ENCODE data around the gene INSIG1. TPM values are rescaled to one million over a fixed set of nuclear protein-coding genes. Genes with fewer than 3 reads are reported as not detected.

Gene INSIG1
- total RNA-seq, 4 donors from 2014 or later = 24.7 to 77.6 (median 64.6) TPM

DNA sequence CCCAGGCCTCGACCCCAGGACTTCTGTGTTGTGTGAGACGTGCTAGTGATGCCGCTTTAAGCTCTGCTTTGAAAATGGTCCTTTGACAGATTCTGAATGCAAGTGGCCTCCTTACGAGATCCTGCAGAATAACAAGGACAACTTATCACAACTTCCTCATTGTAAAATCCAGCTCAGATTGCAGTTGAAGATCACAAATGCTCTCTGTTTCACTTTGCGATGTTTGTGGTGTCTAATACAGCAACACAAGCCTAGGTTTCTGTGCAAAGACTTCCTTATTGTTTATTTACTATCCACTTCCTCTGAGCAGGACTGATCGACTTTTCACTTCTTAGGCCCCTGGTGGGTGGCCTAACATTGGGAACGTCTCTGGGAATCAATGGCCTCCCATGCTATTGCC, 31.7 kb upstream of the INSIG1 start:
- Histone ChIP-seq H3K27me3 (peaks cover 0 to 72% (median 0%) of the 10 kb centered on the region in 4 donors), H3K27ac (no peak overlapping the region), H3K4me3 (no peak overlapping the region), H3K9me3 (no peaks in the 10 kb centered on the region), H3K36me3 (no peaks in the 10 kb centered on the region), H3K4me1 (no peaks in the 10 kb centered on the region)
- TF ChIP-seq POLR2A (IDR thresholded peaks at IDR 0.05) = no peak
- TF ChIP-seq, protein P1, sequence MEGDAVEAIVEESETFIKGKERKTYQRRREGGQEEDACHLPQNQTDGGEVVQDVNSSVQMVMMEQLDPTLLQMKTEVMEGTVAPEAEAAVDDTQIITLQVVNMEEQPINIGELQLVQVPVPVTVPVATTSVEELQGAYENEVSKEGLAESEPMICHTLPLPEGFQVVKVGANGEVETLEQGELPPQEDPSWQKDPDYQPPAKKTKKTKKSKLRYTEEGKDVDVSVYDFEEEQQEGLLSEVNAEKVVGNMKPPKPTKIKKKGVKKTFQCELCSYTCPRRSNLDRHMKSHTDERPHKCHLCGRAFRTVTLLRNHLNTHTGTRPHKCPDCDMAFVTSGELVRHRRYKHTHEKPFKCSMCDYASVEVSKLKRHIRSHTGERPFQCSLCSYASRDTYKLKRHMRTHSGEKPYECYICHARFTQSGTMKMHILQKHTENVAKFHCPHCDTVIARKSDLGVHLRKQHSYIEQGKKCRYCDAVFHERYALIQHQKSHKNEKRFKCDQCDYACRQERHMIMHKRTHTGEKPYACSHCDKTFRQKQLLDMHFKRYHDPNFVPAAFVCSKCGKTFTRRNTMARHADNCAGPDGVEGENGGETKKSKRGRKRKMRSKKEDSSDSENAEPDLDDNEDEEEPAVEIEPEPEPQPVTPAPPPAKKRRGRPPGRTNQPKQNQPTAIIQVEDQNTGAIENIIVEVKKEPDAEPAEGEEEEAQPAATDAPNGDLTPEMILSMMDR (IDR thresholded peaks at IDR 0.05) = no peak
- intact Hi-C loops (cut with DNase I) = no loop called here
- 65 to 79% methylated on average over 4 to 7 of the region's 7 CpGs for WGBS, 2 donors
- no peak for DNase-seq

DNA sequence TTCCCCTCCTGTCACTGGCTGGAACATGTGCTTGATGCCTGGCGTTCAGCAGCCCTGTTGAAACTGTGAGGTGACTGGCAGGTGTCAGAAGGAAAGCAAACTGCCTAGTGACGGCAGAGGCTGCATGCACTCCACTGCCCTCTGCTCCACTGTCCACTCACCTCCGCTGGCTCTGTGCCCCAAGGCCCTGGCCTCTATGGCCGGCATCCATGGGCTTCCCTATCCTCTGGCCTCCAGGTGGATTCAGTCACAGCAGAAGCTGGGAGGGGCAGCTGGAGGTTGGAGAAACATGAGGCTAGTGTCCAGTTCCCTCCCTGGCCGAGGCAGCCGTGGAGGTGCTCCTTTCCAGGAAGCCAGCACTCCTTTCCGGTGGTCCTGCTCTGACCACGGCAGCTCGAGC, 31.2 kb upstream of the INSIG1 start:
- WGBS, 2 donors = 83 to 90% methylated on average over 4 to 9 of the region's 9 CpGs
- Histone ChIP-seq H3K4me1 (no peaks in the 10 kb centered on the region), H3K27ac (no peak overlapping the region), H3K36me3 (no peaks in the 10 kb centered on the region), H3K9me3 (no peaks in the 10 kb centered on the region), H3K4me3 (no peak overlapping the region), H3K27me3 (peaks cover 0 to 67% (median 0%) of the 10 kb centered on the region in 4 donors)
- intact Hi-C loops (cut with DNase I) = no loop called here
- no peak for TF ChIP-seq POLR2A (IDR thresholded peaks at IDR 0.05)
- TF ChIP-seq, protein P1 (IDR thresholded peaks at IDR 0.05) = no peak
- no peak for DNase-seq

DNA sequence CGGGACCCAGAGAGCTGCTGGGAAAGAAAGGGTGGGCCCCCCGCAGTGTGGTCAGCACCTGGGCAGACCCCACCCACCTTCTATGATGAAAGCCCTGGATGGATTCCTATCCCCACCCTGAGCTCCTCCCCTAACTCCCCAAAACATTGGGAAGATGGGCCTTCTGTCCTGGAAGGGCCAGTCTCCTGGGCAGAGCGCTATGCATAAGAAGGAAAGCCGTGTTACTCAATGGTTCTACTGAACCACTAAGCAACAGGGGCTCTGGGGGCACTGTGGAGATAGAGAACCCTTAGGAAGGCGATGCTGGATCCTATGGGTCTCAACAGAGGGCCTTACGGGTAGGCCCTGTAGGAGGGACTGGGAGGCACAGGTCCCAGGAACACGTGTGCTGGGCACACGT, 30.7 kb upstream of the INSIG1 start:
- intact Hi-C loops (cut with DNase I) = no loop called here
- Histone ChIP-seq H3K27me3 (peaks cover 0 to 61% (median 0%) of the 10 kb centered on the region in 4 donors), H3K27ac (no peak overlapping the region), H3K4me3 (no peak overlapping the region), H3K4me1 (no peaks in the 10 kb centered on the region), H3K36me3 (no peaks in the 10 kb centered on the region), H3K9me3 (no peaks in the 10 kb centered on the region)
- no peak for TF ChIP-seq POLR2A (IDR thresholded peaks at IDR 0.05)
- 90 to 100% methylated on average over 1 to 5 of the region's 8 CpGs for WGBS, 2 donors
- no peak for DNase-seq

DNA sequence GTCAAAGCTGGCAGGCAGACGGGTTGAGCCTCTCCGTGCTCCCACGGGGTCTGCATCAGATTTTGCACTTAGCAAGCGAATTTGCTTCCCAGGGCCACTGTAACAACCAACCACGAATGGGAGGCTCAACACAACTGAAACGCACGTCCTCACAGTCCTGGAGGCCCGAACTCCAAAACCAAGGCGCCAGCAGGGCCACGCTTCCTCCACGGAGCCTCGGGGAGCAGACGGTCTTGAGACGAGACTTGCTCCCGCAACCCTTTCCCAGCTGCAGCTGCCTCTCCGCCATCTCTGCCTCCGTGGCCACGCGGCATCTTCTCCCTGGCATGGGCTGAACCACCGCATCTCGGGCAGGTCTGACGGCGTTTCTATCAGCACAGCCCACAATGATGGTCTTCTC, 30.2 kb upstream of the INSIG1 start:
- Histone ChIP-seq H3K36me3 (no peaks in the 10 kb centered on the region), H3K27ac (no peak overlapping the region), H3K4me1 (no peaks in the 10 kb centered on the region), H3K27me3 (peaks cover 0 to 57% (median 0%) of the 10 kb centered on the region in 4 donors), H3K4me3 (no peak overlapping the region), H3K9me3 (no peaks in the 10 kb centered on the region)
- TF ChIP-seq, protein P1 (IDR thresholded peaks at IDR 0.05) = no peak
- TF ChIP-seq POLR2A (IDR thresholded peaks at IDR 0.05) = no peak
- WGBS, 2 donors = 88 to 97% methylated on average over 10 to 21 of the region's 23 CpGs
- intact Hi-C loops (cut with DNase I) = no loop called here
- DNase-seq = no peak

DNA sequence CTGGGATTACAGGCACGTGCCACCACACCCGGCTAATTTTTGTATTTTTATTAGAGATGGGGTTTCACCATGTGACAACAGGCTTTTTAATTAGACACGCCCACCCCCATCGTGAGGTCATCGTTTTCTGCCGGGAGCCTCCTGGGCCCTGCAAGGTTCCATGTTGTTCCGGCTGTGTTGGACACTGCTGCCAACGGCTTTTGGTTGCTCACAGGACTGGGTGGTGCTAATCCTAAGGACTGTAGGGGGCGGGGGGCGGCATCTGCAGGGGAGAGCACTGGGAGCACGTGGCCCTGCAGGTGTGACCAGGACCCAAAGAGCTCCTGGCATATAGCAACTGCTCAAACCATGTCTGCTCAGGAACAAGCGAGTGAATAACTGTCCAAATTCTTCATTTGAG, 29.5 kb upstream of the INSIG1 start:
- Histone ChIP-seq H3K36me3 (no peaks in the 10 kb centered on the region), H3K27me3 (peaks cover 0 to 56% (median 0%) of the 10 kb centered on the region in 4 donors), H3K4me3 (no peak overlapping the region), H3K9me3 (no peaks in the 10 kb centered on the region), H3K27ac (no peak overlapping the region), H3K4me1 (no peaks in the 10 kb centered on the region)
- no peak for DNase-seq
- TF ChIP-seq, protein P1 (IDR thresholded peaks at IDR 0.05) = no peak
- TF ChIP-seq POLR2A (IDR thresholded peaks at IDR 0.05) = no peak
- intact Hi-C loops (cut with DNase I) = no loop called here
- 84% methylated on average over 8 to 9 of the region's 12 CpGs for WGBS, 2 donors

Data from esophagus squamous epithelium (tissue), 5 donors.